Measurements from ENCODE around the gene FMNL2.

FMNL2 gene

DNA sequence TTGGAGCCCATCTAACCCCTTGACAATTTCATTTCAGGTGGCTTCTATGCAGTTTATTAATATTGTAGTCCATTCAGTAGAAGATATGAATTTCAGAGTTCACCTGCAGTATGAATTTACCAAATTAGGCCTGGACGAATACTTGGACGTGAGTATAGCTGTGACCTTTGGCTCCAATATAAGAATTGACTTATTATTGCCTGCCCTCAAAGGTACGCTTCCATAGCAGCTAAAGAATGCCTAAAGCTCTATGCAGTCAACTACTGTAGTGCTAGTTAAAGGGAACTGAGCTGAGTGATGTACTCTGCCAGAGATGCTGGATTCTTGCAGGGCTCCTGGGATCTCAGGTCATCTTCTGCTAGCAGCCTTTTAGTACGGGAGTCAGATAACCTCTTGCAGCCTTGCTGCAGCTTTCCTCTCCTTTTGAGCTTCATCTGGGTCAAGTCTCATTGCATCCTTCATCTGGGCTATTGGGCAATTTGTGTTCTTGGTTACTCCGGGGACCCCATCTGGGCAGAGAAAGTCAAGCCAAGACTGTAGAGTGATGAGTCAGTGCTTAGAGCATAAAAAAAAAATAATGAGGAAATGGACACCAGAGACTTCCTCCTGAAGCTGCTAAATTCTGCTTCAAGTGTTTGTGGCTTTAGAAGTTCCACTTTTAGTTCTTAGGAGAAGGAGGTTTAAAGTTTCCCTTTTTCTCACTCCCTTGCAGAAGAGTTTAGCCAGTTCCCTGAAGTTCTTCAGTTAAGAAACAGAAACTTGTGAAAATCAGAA, 276.7 kb downstream of the FMNL2 start (continued):
- no peak for TF ChIP-seq ZBTB7A (tag by site-specific recombination; IDR thresholded peaks at IDR 0.05; ENCODE audit: low read depth)
- TF ChIP-seq ZNF660 (tag by site-specific recombination; IDR thresholded peaks at IDR 0.05), result no peak
- TF ChIP-seq ZNF510 (tag by site-specific recombination; IDR thresholded peaks at IDR 0.05; ENCODE audit: insufficient replicate concordance), result no peak
- no peak for TF ChIP-seq ZNF426 (tag by site-specific recombination; IDR thresholded peaks at IDR 0.05)
- no peak for TF ChIP-seq ZIC2 (tag by site-specific recombination; IDR thresholded peaks at IDR 0.05)
- no peak for TF ChIP-seq HOXD13 (CRISPR knock-in tag; IDR thresholded peaks at IDR 0.05; ENCODE audit: borderline replicate concordance)

DNA sequence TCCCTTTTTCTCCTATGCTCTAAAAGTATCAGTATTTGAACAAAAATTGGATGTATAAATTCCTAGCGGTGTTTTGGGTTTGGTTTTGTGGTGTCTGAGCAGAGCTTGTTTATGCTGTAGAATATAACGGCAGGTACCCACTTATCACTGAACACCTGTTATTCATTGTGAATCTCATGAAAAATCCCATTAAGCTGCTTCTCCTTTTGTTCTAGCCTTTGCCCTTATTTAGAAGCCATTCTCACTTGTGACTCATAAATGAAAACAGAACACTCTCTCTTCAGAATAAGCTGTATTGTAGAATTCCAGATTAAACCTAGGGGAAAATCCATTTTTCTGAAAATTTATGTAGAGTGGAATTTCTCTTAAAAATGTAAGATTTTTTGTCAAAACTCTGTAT, 278.3 kb downstream of the FMNL2 start:
- Histone ChIP-seq H3K4me1 (ENCODE audit: control insufficient read depth, insufficient read depth, low read length) (no peaks in the 10 kb centered on the region), H3K27ac (ENCODE audit: extremely low read depth, low read depth, low read length) (no peak overlapping the region), H3K36me3 (ENCODE audit: control insufficient read depth in 2 of 2, insufficient read depth in 1 of 2, low read length in 2 of 2) (peaks cover 0 to 31% of the 10 kb centered on the region in 2 experiments; a peak in 1 of 3 replicates), H3K4me3 (ENCODE audit: low read depth, low read length) (no peak overlapping the region), H3K9me3 (ENCODE audit: control insufficient read depth, insufficient read depth, low read depth, low read length) (no peaks in the 10 kb centered on the region)
- ChIA-PET POLR2A (no interaction called here), CTCF (interaction anchor here (0.6 to 3.4 kb wide), 2 partner anchors 23 to 319 kb away, joined by 3 to 13 read pairs; no protein-coding TSS in a partner anchor)
- TF ChIP-seq ZNF776 (tag by site-specific recombination; IDR thresholded peaks at IDR 0.05; ENCODE audit: borderline replicate concordance) (no peak), ZNF501 (tag by site-specific recombination; IDR thresholded peaks at IDR 0.05) (no peak), ZNF830 (tag by site-specific recombination; IDR thresholded peaks at IDR 0.05; ENCODE audit: low read depth) (no peak), ZEB2 (tag by site-specific recombination; IDR thresholded peaks at IDR 0.05) (no peak), ZNF266 (tag by site-specific recombination; IDR thresholded peaks at IDR 0.05; ENCODE audit: low read depth) (no peak), ZXDB (tag by site-specific recombination; IDR thresholded peaks at IDR 0.05) (no peak), ZNF350 (tag by site-specific recombination; IDR thresholded peaks at IDR 0.05) (no peak), ZNF48 (tag by site-specific recombination; IDR thresholded peaks at IDR 0.05) (no peak), KLF17 (tag by site-specific recombination; IDR thresholded peaks at IDR 0.05) (no peak), ZNF692 (tag by site-specific recombination; IDR thresholded peaks at IDR 0.05) (no peak), HOXA7 (CRISPR knock-in tag; IDR thresholded peaks at IDR 0.05; ENCODE audit: borderline replicate concordance) (no peak), ZFP41 (tag by site-specific recombination; IDR thresholded peaks at IDR 0.05; ENCODE audit: borderline replicate concordance) (no peak)
- TF ChIP-seq, protein P1, sequence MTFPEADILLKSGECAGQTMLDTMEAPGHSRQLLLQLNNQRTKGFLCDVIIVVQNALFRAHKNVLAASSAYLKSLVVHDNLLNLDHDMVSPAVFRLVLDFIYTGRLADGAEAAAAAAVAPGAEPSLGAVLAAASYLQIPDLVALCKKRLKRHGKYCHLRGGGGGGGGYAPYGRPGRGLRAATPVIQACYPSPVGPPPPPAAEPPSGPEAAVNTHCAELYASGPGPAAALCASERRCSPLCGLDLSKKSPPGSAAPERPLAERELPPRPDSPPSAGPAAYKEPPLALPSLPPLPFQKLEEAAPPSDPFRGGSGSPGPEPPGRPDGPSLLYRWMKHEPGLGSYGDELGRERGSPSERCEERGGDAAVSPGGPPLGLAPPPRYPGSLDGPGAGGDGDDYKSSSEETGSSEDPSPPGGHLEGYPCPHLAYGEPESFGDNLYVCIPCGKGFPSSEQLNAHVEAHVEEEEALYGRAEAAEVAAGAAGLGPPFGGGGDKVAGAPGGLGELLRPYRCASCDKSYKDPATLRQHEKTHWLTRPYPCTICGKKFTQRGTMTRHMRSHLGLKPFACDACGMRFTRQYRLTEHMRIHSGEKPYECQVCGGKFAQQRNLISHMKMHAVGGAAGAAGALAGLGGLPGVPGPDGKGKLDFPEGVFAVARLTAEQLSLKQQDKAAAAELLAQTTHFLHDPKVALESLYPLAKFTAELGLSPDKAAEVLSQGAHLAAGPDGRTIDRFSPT (tag by site-specific recombination; IDR thresholded peaks at IDR 0.05), result no peak

DNA sequence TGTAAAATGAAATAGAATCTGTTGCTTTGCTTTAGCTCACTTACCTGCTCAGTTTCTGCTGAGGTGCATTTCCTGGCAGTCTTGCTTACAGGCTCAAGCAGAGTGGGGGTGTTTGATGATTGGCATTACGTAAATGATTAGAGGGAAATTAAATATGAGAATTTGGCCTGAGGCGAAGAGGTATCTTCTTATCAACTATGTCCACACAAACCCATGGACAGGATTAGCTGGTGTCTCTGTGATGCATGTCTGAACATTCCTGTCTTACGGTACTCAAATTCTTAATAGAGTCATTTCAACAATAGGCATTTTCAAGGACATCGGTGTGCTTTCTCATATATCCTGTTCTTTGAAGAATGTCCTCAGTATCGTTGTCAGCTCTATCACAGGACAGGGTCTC, 280.2 kb downstream of the FMNL2 start:
- Histone ChIP-seq H3K4me1 (ENCODE audit: control insufficient read depth, insufficient read depth, low read length) (no peaks in the 10 kb centered on the region), H3K9me3 (ENCODE audit: control insufficient read depth, insufficient read depth, low read depth, low read length) (no peaks in the 10 kb centered on the region), H3K4me3 (ENCODE audit: low read depth, low read length) (no peak overlapping the region), H3K27ac (ENCODE audit: extremely low read depth, low read depth, low read length) (no peak overlapping the region), H3K36me3 (ENCODE audit: control insufficient read depth in 2 of 2, insufficient read depth in 1 of 2, low read length in 2 of 2) (peaks cover 6 to 48% of the 10 kb centered on the region in 2 experiments; a peak in 1 of 3 replicates)
- CTCF ChIA-PET, result interaction anchor here (0.7 to 3.4 kb wide), 3 partner anchors 12 to 35 kb away, joined by 4 to 13 read pairs (median 6); no protein-coding TSS in a partner anchor
- POLR2A ChIA-PET, result no interaction called here
- TF ChIP-seq ZNF138 (tag by site-specific recombination; IDR thresholded peaks at IDR 0.05; ENCODE audit: borderline replicate concordance), result no peak
- no peak for TF ChIP-seq ZNF623 (tag by site-specific recombination; IDR thresholded peaks at IDR 0.05)
- no peak for TF ChIP-seq REPIN1 (tag by site-specific recombination; IDR thresholded peaks at IDR 0.05; ENCODE audit: low read depth)
- TF ChIP-seq, protein P2, sequence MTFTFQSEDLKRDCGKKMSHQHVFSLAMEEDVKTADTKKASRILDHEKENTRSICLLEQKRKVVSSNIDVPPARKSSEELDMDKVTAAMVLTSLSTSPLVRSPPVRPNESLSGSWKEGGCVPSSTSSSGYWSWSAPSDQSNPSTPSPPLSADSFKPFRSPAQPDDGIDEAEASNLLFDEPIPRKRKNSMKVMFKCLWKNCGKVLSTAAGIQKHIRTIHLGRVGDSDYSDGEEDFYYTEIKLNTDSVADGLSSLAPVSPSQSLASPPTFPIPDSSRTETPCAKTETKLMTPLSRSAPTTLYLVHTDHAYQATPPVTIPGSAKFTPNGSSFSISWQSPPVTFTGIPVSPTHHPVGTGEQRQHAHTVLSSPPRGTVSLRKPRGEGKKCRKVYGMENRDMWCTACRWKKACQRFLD (tag by site-specific recombination; IDR thresholded peaks at IDR 0.05), result no peak
- TF ChIP-seq, protein P1 (tag by site-specific recombination; IDR thresholded peaks at IDR 0.05), result no peak
- no peak for TF ChIP-seq ZNF223 (tag by site-specific recombination; IDR thresholded peaks at IDR 0.05)
- no peak for TF ChIP-seq ZNF155 (tag by site-specific recombination; IDR thresholded peaks at IDR 0.05)
- no peak for TF ChIP-seq ZNF16 (tag by site-specific recombination; IDR thresholded peaks at IDR 0.05; ENCODE audit: low read depth)

Data from HEK293 (cell line).